GM12875 (cell line): ENCODE measurements around the gene DMRT2.

Experiments used
- H3K4me3 ChIP-seq: one replicate; pipeline ENCODE4 v1.5.1; 2011; ENCODE audit warnings: low read depth, low read length, control low read depth
- TF ChIP-seq, protein P1 (sequence below): IDR thresholded peaks from 2 replicates; pipeline ENCODE4 v1.5.1; 2011; ENCODE audit warnings: low read depth, mild to moderate bottlenecking, control low read depth, inconsistent platforms, low read length, moderate library complexity, borderline replicate concordance; ENCODE audit not compliant: insufficient read depth

DMRT2 gene

DNA sequence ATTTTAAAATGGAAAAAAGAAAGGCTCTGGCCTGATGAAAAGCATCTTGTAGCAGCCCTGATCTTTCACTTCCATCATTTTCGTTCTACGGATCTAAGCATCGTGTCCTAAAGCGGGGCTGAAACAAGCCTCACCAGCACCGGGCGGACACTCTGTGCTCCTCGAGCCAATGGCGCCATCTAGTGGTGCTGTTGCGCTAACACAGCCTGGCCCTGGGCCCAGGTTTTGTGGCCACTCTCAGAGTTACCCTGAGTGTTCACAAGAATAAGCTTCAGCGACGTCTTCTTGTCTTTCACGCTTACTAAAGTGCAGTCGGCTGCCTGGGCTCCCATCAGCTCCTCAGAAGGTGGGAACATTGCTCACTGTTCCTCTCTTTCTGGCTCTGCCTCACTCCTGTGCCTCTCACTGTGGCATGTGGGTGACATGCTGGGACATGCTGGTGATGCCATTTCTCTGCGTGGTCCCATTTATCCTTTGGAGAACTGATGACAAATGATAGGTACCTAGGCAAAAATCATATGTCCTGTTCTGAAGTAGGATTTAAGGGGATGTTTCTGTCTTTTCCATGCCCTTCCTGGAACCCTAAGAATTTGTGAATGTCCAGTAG lies 41.0 kb upstream of the DMRT2 start:
- TF ChIP-seq, protein P1, sequence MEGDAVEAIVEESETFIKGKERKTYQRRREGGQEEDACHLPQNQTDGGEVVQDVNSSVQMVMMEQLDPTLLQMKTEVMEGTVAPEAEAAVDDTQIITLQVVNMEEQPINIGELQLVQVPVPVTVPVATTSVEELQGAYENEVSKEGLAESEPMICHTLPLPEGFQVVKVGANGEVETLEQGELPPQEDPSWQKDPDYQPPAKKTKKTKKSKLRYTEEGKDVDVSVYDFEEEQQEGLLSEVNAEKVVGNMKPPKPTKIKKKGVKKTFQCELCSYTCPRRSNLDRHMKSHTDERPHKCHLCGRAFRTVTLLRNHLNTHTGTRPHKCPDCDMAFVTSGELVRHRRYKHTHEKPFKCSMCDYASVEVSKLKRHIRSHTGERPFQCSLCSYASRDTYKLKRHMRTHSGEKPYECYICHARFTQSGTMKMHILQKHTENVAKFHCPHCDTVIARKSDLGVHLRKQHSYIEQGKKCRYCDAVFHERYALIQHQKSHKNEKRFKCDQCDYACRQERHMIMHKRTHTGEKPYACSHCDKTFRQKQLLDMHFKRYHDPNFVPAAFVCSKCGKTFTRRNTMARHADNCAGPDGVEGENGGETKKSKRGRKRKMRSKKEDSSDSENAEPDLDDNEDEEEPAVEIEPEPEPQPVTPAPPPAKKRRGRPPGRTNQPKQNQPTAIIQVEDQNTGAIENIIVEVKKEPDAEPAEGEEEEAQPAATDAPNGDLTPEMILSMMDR, result peak; percentile 96
- H3K4me3 ChIP-seq, result no peak overlapping the region

- no peak overlapping the region for H3K4me3 ChIP-seq
- TF ChIP-seq, protein P1, result no peak
Observed at GRCh38 chr9:1013021-1013420, 37.1 kb upstream of the DMRT2 start.

- no peak overlapping the region for H3K4me3 ChIP-seq
- TF ChIP-seq, protein P1, result no peak
Observed at GRCh38 chr9:1014225-1014624, 35.9 kb upstream of the DMRT2 start.

GRCh38 chr9:1014640-1015039 lies 35.5 kb upstream of the DMRT2 start:
- TF ChIP-seq, protein P1, result no peak
- H3K4me3 ChIP-seq, result no peak overlapping the region

DNA sequence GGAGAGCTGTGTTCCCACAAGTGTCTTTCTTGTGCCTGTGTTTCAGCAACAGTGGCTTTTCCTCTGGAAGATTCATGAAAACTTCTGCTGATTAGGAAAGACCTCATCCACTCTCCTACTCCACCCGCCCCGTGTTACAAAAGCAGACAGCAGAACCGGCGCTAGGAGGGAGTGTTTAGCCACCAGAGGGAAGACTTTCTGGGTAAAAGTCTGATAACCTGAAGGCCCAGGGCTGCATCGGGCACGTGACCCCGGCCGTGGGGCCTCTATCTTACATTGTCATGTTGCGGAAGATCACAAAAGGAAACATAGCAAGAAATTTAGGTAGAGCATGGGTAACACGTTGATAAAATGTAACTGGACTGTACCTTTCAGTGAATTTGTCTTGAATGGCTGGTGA lies 32.0 kb upstream of the DMRT2 start:
- H3K4me3 ChIP-seq, result no peak overlapping the region
- TF ChIP-seq, protein P1, result 0 out of 2 replicates have a peak, but pooled peaks have one; percentile 14

DNA sequence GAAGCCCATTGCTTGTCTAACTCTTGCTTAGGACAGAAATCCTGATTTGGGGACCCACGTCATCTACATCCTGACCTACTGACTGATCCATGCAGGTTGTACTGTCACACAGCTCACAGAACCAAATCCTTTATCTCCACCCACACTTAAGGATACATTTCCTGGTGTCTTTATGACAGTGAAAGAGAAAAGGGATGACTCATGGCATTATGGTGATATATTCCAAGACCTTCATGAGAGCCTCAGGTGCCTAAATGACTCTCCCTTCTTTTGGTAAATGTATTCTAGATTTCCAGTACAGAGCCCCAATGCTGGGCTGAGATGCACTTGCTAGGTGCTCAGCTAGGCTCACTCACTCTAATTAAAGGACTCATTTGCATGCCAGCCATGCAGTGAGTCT lies 26.0 kb upstream of the DMRT2 start:
- no peak overlapping the region for H3K4me3 ChIP-seq
- TF ChIP-seq, protein P1, result no peak

GRCh38 chr9:1025131-1025530 lies 25.0 kb upstream of the DMRT2 start:
- TF ChIP-seq, protein P1, result no peak
- no peak overlapping the region for H3K4me3 ChIP-seq
